ENCODE results near the gene AKAP6. TPM values are rescaled to one million over a fixed set of nuclear protein-coding genes. Genes with fewer than 3 reads are reported as not detected.

Gene AKAP6
- total and polyA plus RNA-seq, 2 of the 8 experiments (the other 6 are each of a cell fraction or from before 2014, with no cell fraction given) = 0.09 to 0.89 TPM

DNA sequence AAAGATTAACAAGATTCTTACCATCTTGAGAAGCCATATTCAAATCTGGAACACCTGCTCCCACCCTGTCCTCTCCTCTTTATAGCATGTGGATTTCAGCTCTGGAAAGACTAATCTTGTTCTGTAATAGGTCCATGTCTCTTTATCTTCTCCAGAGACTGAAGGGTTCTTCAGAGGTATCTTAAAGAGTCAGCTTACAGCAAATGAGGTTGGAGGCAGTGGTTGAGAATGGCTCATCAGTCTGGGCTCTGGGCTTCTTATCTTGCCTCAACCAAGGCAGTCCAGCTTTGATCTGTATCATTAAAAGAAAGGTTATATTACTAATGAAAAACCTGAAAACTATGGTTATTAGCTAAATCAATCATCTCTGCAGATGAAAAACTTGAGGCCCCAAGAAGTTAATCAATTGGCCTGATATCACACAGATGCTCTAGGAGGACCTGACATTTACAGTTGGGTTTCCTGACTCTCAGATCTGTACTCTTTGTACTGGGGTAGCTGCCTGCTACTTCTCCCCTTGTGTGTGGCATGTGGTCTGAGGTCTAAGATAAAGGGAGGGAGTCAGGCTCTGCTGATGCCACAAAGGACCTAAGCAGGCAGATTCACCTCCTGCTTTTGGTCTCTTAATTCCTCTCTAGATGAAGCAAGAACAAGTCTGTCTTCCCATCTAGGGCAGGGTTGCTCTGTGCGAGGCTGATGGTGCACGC is 1.7 kb upstream of the AKAP6 start:
- H3K79me1 ChIP-seq (ENCODE audit: low read depth, low read length) = no peaks in the 10 kb centered on the region
- peaks cover 0 to 3% (median 0%) of the 10 kb centered on the region in 4 experiments; a peak in 1 of 7 replicates for H3K4me1 ChIP-seq (replicated peaks in 1 of 4; ENCODE audit: control insufficient read depth in 3 of 4, insufficient read depth in 4 of 4, low read length in 3 of 4)
- no peak overlapping the region for H2AFZ ChIP-seq (ENCODE audit: low read length)
- no peaks in the 10 kb centered on the region for H3K27me3 ChIP-seq (replicated peaks in 1 of 4; ENCODE audit: control insufficient read depth in 3 of 4, extremely low read depth in 1 of 4, insufficient read depth in 3 of 4, low read length in 3 of 4)
- FAIRE-seq (no peak), DNase-seq (ENCODE audit: low read depth in 1 of 2, low spot score in 2 of 2) (no peak)
- no peak overlapping the region for H4K5ac ChIP-seq (ENCODE audit: insufficient read length, low read depth, low read length)
- no peak overlapping the region for H2BK12ac ChIP-seq (ENCODE audit: low read depth, low read length)
- TF ChIP-seq TBP (IDR thresholded peaks at IDR 0.05; ENCODE audit: low read depth, low read length) = no peak
- TF ChIP-seq SP2 (IDR thresholded peaks at IDR 0.05; ENCODE audit: low read length) = no peak
- no peak for TF ChIP-seq GABPA (IDR thresholded peaks at IDR 0.05; ENCODE audit: borderline replicate concordance, insufficient read depth, low read length)
- TF ChIP-seq CTBP2 (IDR thresholded peaks at IDR 0.05; ENCODE audit: borderline replicate concordance, insufficient read depth, insufficient read length, low read length) = no peak
- no peak overlapping the region for H2BK5ac ChIP-seq (ENCODE audit: low read depth, low read length)
- no peak overlapping the region for H3K14ac ChIP-seq (ENCODE audit: insufficient read length)
- H2BK120ac ChIP-seq (replicated peaks; ENCODE audit: low read depth, low read length) = no peak overlapping the region
- no peak overlapping the region for H3K27ac ChIP-seq (ENCODE audit: low read depth, low read length)
- no peaks in the 10 kb centered on the region for H3K79me2 ChIP-seq (ENCODE audit: control insufficient read depth in 1 of 2, insufficient read depth in 2 of 2, low read length in 2 of 2)
- H3K4ac ChIP-seq (replicated peaks; ENCODE audit: insufficient read length, low read depth, low read length) = no peak overlapping the region
- no peaks in the 10 kb centered on the region for H4K20me1 ChIP-seq (replicated peaks in 1 of 2; ENCODE audit: control insufficient read depth in 1 of 2, insufficient read depth in 2 of 2, low read length in 2 of 2)
- H3K56ac ChIP-seq (replicated peaks; ENCODE audit: insufficient read length, low read depth, low read length) = no peak overlapping the region
- H4K8ac ChIP-seq (ENCODE audit: extremely low read depth, insufficient read depth, low read length) = no peak overlapping the region
- no peak overlapping the region for H3K4me3 ChIP-seq (ENCODE audit: extremely low read depth in 1 of 4, insufficient read depth in 2 of 4, low read depth in 3 of 4, low read length in 4 of 4)
- no peak overlapping the region for H2BK20ac ChIP-seq (ENCODE audit: low read length)
- H4K91ac ChIP-seq (replicated peaks; ENCODE audit: insufficient read length, low read length) = no peak overlapping the region
- H3K18ac ChIP-seq (ENCODE audit: extremely low read depth, low read length) = no peak overlapping the region
- 93% methylated on average over 2 of the region's 2 CpGs; no CpG with 5 or more reads in 1 of the 2 experiments for WGBS, 2 experiments (ENCODE audit: extremely low coverage in 1 of 2, insufficient coverage in 1 of 2, insufficient read length in 1 of 2, insufficient replicate concordance in 2 of 2, low coverage in 1 of 2, low lambda C conversion rate in 2 of 2, missing lambda C conversion rate in 1 of 2)
- H3K4me2 ChIP-seq (ENCODE audit: insufficient read depth in 1 of 2, low read depth in 2 of 2, low read length in 2 of 2) = no peak overlapping the region
- ChIA-PET POLR2A (ENCODE audit: partially characterized antibody) (no interaction called here), CTCF (ENCODE audit: partially characterized antibody) (interaction anchor here (0.8 to 1.6 kb wide), 2 partner anchors 34 to 73 kb away, joined by 3 read pairs; no protein-coding TSS in a partner anchor)
- H3K36me3 ChIP-seq (ENCODE audit: control insufficient read depth in 2 of 4, insufficient read depth in 4 of 4, low read length in 3 of 4) = no peaks in the 10 kb centered on the region
- H3K23me2 ChIP-seq (ENCODE audit: low read depth, low read length) = no peaks in the 10 kb centered on the region
- H3K9me3 ChIP-seq (ENCODE audit: insufficient read depth in 2 of 2, low read depth in 1 of 2, low read length in 1 of 2) = no peaks in the 10 kb centered on the region
- H2BK15ac ChIP-seq (ENCODE audit: low read length) = no peak overlapping the region
- no peak overlapping the region for H2AK5ac ChIP-seq (ENCODE audit: low read depth, low read length)
- H3K9ac ChIP-seq (replicated peaks in 1 of 4; ENCODE audit: extremely low read depth in 1 of 4, low read depth in 3 of 4, low read length in 3 of 4) = no peak overlapping the region
- H3K23ac ChIP-seq (ENCODE audit: insufficient read length) = no peak overlapping the region
